Measurements from ENCODE around the gene POLR2F.

POLR2F gene

GRCh38 chr22:38006906-38007305, 53.4 kb downstream of the POLR2F start:
- no peak for DNase-seq (ENCODE audit: low spot score)

GRCh38 chr22:38007330-38007902, 53.9 kb downstream of the POLR2F start:
- DNase-seq (ENCODE audit: low spot score), result no peak

GRCh38 chr22:38009000-38009806, 55.7 kb downstream of the POLR2F start:
- DNase-seq (ENCODE audit: low spot score), result no peak

GRCh38 chr22:38012604-38013072, 59.1 kb downstream of the POLR2F start:
- no peak for DNase-seq (ENCODE audit: low spot score)

- no peak for DNase-seq (ENCODE audit: low spot score)
These were observed 60.6 kb downstream of the POLR2F start for GRCh38 chr22:38014083-38014482.

GRCh38 chr22:38016182-38017151, 63.0 kb downstream of the POLR2F start:
- no peak for DNase-seq (ENCODE audit: low spot score)

GRCh38 chr22:38017272-38017920, 63.9 kb downstream of the POLR2F start:
- no peak for DNase-seq (ENCODE audit: low spot score)

GRCh38 chr22:38017939-38018885, 64.7 kb downstream of the POLR2F start:
- DNase-seq (ENCODE audit: low spot score), result no peak
